Activated CD8-positive, alpha-beta memory T cell treated with anti-CD3 and anti-CD28 coated beads for 1 hour (primary cell): Measurements from ENCODE around the gene PRRC2B.
"Not testable (repeated sequence)": the region's sequence is repeated elsewhere in the genome, so short reads cannot be mapped to it uniquely, and the experiment has no call there.

Source experiments
- DNase-seq, 2 donors: peaks; one replicate each; pipeline ENCODE4 v3.0.0-alpha.2; 2020; ENCODE audit warnings: low read depth in 1 of 2; ENCODE audit errors: extremely low read depth in 1 of 2

The PRRC2B gene

GRCh38 chr9:131505012-131505411 lies 111.1 kb downstream of the PRRC2B start:
- no peak for DNase-seq

DNA sequence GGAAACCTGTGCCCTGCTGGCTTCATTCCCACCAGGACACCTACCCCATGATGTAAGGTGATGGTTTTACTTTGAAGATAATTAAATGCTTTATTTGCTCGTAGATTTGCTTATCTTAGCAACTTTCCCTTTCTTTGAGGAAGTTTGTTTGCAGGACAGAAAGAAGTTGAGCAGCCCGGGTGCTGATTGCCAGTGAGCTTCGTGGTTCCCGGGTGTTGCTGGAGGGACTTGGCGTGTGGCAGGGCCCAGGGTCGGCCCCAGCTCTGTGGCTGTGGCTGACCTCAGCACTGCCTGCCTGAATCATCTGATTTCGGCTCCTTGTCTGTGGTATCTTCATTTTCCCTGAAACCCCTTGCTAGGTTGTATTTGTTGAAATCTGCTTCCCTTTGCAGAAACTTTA lies 117.5 kb downstream of the PRRC2B start:
- no peak for DNase-seq

- no peak for DNase-seq
Measured at GRCh38 chr9:131511880-131512279, 118.0 kb downstream of the PRRC2B start.

DNA sequence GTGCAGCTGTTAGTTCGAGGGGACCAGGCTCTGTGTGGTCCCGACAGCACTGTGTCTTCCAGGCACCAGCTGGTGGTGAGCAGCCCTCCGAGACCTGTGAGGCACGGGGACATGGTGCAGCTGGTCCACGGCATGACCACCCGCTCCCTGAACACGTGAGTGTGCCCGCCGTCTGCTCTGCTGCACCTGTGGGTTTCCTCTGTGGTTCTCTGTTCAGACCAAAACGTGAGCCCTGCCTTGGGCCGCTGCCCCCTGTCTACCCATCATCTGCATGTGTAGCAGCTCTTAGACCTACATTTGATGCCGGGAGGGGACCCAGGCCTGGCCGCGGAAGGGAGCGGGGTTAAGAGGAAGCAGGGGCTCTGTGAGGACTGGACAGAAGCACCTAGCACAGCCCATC lies 119.3 kb downstream of the PRRC2B start:
- no peak for DNase-seq

GRCh38 chr9:131515559-131516031 lies 121.7 kb downstream of the PRRC2B start:
- not testable (repeated sequence) for DNase-seq

DNA sequence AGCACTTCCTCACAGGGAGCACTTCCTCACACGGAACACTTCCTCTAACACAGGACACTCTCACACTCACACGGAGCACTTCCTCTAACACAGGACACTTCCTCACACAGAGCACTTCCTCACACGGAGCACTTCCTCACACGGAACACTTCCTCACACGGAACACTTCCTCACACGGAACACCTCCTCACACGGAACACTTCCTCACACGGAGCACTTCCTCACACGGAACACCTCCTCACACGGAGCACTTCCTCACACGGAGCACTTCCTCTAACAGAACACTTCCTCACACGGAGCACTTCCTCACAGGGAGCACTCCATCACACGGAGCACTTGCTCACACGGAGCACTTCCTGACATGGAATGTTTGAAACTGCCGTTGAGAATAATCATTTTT lies 122.2 kb downstream of the PRRC2B start:
- DNase-seq = no peak

DNA sequence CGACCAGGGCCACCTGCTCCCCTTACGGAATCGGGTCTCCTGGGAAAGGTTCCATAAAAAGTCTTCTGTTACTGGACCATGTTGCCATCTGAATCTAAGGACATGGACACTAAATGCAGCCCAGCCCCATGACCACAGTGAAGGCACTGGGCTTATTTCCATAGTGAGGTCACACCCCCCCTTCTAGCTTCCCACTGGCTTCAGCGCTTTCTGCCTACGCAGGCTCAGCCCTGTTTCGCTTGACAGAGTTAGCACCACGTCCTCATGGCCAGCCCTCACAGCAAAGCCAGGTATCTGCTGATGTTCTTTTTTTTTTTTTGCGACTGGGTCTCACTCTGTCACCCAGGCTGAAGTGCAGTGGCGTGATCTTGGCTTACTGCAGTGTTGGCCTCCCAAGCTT lies 123.0 kb downstream of the PRRC2B start:
- no peak for DNase-seq

DNA sequence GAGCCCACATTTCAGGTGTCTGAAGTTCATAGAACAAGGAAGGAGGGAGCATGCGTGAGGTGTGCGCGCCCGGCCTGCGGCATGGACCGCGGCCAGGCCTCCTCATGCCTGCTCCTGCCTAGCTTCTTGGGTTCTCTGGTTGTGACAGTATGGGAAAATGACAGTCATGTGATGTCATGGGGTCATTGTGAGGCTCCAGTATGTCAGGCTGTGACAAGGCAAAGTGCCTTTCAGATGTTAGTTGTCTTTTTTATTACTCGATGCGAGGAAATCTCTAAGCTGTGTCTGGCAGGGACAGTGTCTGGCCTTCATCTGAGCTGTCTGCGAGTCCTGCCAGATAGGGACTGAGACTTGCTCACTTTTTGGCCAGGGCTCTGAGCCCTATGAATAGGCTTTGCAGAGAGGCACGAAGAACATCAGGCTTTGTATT lies 123.9 kb downstream of the PRRC2B start:
- no peak for DNase-seq

GRCh38 chr9:131518553-131518952 lies 124.7 kb downstream of the PRRC2B start:
- DNase-seq = no peak

DNA sequence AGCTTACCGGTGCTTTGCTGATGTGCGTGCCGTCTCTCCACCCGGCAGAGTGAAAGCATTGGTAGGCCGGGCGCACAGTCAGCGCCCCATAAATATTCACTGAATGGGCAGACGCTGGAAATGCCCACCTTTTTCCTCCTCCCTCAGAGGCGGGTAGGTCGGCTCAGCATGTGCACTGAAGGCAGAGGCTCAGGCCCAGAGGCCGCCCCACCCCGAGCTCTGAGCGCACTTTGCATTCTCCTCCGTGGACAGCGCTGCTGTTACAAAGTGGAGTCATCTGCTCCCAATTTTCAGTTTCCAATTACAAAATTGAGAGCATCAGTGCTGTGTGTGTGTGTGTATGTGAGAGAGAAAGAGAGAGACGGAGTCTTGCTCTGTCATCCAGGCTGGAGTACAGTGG lies 126.6 kb downstream of the PRRC2B start:
- no peak for DNase-seq

- no peak for DNase-seq
Measured at GRCh38 chr9:131521203-131521602, 127.3 kb downstream of the PRRC2B start.

DNA sequence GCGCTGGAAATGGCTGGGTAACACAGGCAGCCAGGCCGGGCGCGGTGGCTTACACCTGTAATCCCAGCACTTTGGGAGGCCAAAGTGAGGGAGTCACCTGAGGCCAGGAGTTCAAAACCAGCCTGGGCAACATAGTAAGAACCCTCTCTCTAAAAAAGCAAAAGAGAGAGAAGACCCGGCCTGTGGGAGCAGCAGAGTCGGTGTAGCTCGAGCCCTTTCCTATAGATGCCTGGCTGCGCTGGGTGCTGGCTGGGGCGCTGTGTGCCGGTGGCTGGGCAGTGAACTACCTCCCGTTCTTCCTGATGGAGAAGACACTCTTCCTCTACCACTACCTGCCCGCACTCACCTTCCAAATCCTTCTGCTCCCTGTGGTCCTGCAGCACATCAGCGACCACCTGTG lies 127.9 kb downstream of the PRRC2B start:
- no peak for DNase-seq

GRCh38 chr9:131522257-131523085 lies 128.6 kb downstream of the PRRC2B start:
- DNase-seq = no peak

DNA sequence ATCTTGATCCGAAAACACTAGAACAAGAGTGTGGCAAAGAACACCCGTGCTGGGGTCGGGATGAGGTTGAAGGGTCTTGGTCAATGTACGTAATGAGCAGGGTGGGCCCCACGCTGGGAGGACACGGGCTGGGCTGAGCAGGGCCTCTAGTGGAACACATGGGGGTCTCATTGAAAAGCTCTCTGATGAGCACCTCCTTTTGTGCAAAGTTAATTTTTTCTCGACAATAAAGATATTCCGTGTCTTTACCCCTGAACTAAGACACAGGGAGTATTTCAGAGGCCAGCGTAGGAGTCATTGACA lies 129.2 kb downstream of the PRRC2B start:
- no peak for DNase-seq

DNA sequence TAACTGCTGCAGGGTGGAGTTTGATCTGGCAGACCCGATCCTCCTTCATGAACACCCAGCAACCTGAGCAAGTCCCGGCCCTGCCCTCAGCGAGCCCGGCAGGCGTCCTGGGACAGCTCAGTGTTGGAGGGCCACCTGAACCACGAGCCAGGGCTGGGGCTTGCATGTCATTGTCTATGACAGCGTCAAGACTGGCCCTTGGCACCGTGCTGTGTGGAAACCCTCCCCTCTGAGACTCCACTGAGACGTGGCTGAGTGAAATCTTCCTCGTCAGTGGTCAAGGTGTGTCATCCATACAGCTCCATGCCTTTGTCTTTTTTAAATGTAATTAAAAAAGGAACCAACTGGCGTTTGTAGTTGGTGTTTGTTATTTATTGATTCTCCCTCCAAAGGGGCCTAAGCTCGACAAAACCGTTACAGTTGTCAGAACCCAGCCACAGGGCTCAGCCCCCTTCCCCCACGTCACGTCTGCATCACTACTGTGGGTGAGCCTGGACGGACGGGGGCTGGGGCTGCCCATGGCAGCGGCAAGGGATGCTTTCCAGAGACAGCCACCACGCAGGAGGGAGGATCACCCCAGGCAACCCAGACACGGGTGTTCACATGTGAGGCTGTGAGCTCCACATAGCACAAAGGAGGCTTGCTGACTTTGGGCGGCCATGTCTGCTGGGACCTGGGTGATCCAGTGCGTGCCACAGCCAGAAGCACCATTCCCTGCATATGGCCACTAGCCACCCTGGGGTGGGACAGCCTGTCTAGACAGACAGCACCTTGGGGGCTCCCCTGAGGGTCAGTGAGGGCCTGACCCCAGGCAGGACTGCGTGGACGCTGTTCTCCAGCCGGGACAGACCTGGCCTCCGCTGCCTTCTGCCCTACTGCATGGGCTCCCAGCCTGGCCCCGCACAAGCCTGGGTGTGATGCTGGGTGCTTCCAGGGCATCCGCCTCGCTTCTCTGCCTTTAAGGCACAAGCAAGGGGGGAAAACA lies 129.9 kb downstream of the PRRC2B start:
- no peak for DNase-seq

- no peak for DNase-seq
Measured at GRCh38 chr9:131524665-131525315, 130.9 kb downstream of the PRRC2B start.

DNA sequence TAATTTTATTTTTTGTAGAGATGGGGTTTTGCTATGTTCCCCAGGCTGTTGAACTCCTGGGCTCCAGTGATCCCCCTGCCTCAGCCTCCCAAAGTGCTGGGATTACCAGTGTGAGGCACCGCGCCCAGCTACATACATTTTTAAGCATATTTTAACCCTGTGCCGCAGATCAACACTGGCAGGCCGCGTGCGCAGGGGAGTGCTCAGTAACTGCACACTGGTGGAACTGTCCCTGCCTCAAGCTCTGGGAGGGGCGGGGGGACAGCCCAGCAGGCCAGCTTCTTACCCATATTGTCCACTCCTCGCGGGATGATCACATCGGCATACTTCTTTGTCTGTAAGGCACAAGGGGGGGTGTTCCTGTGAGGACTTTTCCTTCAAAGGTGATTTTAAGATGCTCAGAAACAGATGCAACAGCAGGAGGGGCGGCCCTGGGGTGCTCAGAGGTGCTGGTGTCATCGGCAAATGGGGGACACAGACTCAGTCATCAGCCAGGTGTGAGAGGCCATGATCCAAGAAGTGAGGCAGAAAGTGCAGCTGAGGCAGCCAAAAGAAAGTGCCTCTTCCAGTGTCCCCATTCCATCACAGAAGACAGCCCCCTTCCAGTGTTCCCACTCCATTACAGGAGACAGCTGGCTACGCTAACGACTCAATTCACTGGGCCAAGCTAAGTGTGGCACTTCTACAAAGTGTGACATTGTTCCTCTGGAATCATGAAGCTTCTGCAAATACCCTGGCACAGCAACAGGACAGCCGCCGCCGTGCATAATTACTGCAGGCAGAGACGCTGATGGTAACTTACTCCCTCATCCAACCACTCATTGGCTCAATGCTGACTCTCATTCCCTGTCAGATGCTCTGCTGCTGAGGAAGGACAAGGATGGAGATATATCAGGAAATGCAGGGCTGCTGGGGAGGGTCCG lies 132.0 kb downstream of the PRRC2B start:
- DNase-seq = no peak

- DNase-seq = no peak
Measured at GRCh38 chr9:131528186-131528585, 134.3 kb downstream of the PRRC2B start.

DNA sequence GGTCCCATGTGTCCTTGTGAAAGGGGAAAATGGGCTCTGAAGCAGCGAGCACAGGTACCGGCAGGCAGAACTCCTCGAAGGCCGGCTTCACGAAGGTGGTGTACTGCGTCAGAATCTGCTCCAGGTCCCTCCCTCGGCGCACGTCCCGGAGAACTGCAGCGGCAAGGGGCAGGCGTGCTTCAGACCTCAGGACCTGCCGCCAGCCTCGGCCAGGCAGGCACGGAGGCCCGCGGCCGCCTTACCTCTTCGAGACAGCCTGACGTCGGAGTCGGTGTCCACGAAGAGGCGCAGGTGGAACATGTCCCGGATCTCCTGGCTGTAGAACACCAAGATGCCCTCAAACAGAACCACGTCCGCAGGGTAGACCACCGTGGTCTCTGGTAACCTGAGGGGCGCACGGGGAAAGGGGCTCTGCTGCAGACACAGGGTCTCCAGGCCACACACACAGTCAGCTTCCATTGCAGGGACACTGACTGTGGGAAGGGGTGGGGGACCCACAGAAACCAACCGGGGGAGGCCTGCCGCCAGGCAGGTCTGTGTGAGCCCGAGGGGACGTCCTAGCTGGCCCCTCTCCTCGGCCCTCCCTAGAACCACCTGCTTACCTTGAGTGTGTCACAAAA lies 135.1 kb downstream of the PRRC2B start:
- DNase-seq = no peak
